Loucy (cell line): ENCODE data around the gene HOXA3.

Experiments used
- H2AFZ ChIP-seq: fragments of 200-600 bp; sonication (generic); 2 replicates; pipeline ENCODE4 v1.6.0; 2016; ENCODE audit warnings: antibody characterized with exemption, mild to moderate bottlenecking, low read length, moderate library complexity
- H3F3A ChIP-seq: fragments of 200-600 bp; 2 replicates; pipeline ENCODE4 v1.6.0; 2016; ENCODE audit warnings: antibody characterized with exemption, low read depth, mild to moderate bottlenecking
- H3K27me3 ChIP-seq: fragments of 200-600 bp; sonication (generic); 2 replicates; pipeline ENCODE4 v1.6.1; 2014; ENCODE audit warnings: low read length, mild to moderate bottlenecking; ENCODE audit not compliant: insufficient read depth, poor library complexity, severe bottlenecking
- H3K36me3 ChIP-seq: fragments of 200-600 bp; sonication (generic); 2 replicates; pipeline ENCODE4 v1.6.1; 2016; ENCODE audit warnings: low read length; ENCODE audit not compliant: insufficient read depth
- H3K4me1 ChIP-seq: fragments of 200-600 bp; sonication (generic); 2 replicates; pipeline ENCODE4 v1.5.1; 2014; ENCODE audit warnings: low read length, mild to moderate bottlenecking; ENCODE audit not compliant: insufficient read depth, poor library complexity, severe bottlenecking
- H3K4me2 ChIP-seq: fragments of 200-600 bp; sonication (generic); 2 replicates; pipeline ENCODE4 v1.6.0; 2014; ENCODE audit warnings: antibody characterized with exemption, low read length, low read depth, mild to moderate bottlenecking; ENCODE audit not compliant: poor library complexity, severe bottlenecking
- H3K4me3 ChIP-seq: fragments of 200-600 bp; sonication (generic); 2 replicates; pipeline ENCODE4 v1.5.1; 2014; ENCODE audit warnings: low read length, mild to moderate bottlenecking, mixed read lengths; ENCODE audit not compliant: poor library complexity, severe bottlenecking
- H3K79me2 ChIP-seq: fragments of 200-600 bp; sonication (generic); 2 replicates; pipeline ENCODE4 v1.6.1; 2014; ENCODE audit warnings: low read length; ENCODE audit not compliant: insufficient read depth
- H3K9ac ChIP-seq: fragments of 200-600 bp; sonication (generic); 2 replicates; pipeline ENCODE4 v1.6.0; 2014; ENCODE audit warnings: mild to moderate bottlenecking, low read depth, low read length, moderate library complexity; ENCODE audit not compliant: poor library complexity, severe bottlenecking
- H3K9me2 ChIP-seq: fragments of 200-600 bp; sonication (generic); replicated peaks from 2 replicates; pipeline ENCODE4 v1.6.1; 2016; ENCODE audit warnings: low read depth, low read length, mixed read lengths
- H3K9me3 ChIP-seq: fragments of 200-600 bp; sonication (generic); 2 replicates; pipeline ENCODE4 v1.6.1; 2014; ENCODE audit warnings: mild to moderate bottlenecking, antibody characterized with exemption, low read length, low read depth; ENCODE audit not compliant: insufficient read depth
- H4K20me1 ChIP-seq: fragments of 200-600 bp; sonication (generic); 2 replicates; pipeline ENCODE4 v1.6.0; 2014; ENCODE audit warnings: antibody characterized with exemption, low read length, mild to moderate bottlenecking; ENCODE audit not compliant: insufficient read depth, poor library complexity, severe bottlenecking
- EZH2phosphoT487 ChIP-seq: fragments of 200-600 bp; IDR thresholded peaks from 2 replicates; pipeline ENCODE4 v1.6.1; 2018; ENCODE audit warnings: antibody characterized with exemption, mild to moderate bottlenecking, moderate library complexity, borderline replicate concordance
- TF ChIP-seq, protein P1 (sequence below): fragments of 200-600 bp; sonication (generic); conservative IDR thresholded peaks from 2 replicates; pipeline ENCODE4 v1.5.1; 2014; ENCODE audit warnings: mild to moderate bottlenecking, antibody characterized with exemption, low read length

The HOXA3 gene

DNA sequence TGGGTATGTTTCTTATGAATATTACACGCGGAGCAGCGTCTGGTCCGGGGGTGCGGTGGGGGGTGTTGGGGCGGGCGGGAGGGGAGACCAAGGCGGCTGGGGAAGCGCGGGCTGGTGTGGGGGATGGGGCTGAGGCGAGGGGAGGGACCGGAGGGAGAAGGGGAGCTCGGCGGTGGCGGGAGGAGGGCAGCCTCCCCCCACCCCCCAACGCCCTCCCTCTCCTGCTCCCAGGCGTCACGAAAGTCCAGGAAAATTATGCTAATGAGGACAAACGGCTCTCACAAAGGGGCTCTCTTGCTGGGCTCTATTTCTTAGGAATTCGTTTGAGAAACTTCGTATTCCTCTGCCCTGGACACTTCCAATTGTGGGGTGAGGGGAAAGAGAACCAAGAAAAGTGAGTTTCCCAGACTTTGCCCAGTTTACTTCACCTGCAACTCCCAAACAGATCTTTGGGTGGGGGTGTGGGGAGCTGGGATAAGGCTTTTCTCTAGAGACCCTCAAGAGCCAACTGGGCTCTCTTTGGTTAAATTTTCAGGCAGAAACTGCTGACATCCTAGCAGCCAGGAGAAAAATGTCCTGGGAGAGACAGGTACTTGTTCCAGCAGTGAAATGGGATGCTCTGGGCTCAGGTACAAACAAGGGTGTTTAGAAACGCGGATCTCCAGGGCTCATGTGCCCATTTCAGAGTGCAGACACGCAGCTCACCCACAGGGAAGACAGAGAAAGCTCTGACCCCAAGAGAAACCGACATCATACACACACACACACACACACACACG, 38.2 kb downstream of the HOXA3 start:
- peaks cover 91% of the 10 kb centered on the region for H3K79me2 ChIP-seq
- H3K9ac ChIP-seq = no peak overlapping the region
- peaks cover 51% of the 10 kb centered on the region for H4K20me1 ChIP-seq
- H3K4me1 ChIP-seq = no peaks in the 10 kb centered on the region
- no peaks in the 10 kb centered on the region for H3F3A ChIP-seq
- H3K4me2 ChIP-seq = no peak overlapping the region
- no peak overlapping the region for H3K4me3 ChIP-seq
- no peaks in the 10 kb centered on the region for H3K9me3 ChIP-seq
- H3K36me3 ChIP-seq = peaks cover 91% of the 10 kb centered on the region; the same call in 1 of the 2 replicates
- H3K9me2 ChIP-seq = no peaks in the 10 kb centered on the region
- H3K27me3 ChIP-seq = no peaks in the 10 kb centered on the region
- no peak for TF ChIP-seq EZH2phosphoT487
- TF ChIP-seq, protein P1, sequence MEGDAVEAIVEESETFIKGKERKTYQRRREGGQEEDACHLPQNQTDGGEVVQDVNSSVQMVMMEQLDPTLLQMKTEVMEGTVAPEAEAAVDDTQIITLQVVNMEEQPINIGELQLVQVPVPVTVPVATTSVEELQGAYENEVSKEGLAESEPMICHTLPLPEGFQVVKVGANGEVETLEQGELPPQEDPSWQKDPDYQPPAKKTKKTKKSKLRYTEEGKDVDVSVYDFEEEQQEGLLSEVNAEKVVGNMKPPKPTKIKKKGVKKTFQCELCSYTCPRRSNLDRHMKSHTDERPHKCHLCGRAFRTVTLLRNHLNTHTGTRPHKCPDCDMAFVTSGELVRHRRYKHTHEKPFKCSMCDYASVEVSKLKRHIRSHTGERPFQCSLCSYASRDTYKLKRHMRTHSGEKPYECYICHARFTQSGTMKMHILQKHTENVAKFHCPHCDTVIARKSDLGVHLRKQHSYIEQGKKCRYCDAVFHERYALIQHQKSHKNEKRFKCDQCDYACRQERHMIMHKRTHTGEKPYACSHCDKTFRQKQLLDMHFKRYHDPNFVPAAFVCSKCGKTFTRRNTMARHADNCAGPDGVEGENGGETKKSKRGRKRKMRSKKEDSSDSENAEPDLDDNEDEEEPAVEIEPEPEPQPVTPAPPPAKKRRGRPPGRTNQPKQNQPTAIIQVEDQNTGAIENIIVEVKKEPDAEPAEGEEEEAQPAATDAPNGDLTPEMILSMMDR = no peak
- H2AFZ ChIP-seq = no peak overlapping the region

DNA sequence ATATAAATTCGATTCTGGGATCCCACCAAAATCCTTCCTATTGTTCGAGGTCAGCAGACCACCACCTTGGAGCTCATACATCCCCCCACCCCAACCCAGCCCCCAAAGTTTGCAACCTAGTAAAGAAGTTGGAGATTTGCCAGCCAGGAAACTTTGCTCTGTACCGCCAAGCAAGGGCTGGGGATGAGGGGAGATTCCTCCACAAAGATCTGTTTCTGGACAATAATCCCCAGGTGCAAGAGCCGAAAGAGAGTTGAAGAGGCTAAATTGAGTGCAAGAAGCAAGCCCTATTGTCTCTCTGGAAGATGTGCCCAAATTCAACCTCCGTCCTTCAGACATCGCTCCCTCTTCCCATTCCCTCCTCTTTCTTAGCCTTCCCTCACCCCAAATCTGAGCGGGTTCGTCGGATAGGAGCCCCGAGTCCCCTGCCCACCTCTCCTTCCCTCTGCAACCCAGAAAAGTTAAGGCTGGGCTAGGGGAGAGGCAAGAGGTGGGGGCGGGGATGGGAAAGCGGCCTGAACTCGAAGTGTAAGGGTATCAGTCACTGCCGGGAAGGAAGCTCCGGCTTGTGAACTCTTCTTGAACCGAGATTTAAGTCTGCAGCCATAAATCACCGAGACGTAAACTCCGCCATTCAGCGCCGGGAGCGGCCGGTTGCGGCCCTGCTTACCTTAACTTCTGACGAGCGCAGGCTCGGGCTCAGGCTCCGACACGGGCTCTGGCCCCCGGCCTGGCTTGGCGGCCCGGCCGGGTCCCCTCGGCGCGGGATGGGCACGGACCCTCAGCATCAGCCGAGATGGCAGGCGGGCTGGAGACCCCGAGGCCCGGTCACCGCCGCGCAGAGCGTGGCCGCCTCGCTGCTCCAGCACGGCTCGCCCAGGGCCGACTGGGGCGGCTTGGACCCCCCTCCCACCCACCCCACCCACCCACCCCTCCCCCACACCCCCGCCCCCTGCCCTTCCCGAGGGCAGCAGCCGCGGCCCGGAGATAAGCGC, 39.1 kb downstream of the HOXA3 start:
- no peaks in the 10 kb centered on the region for H3K4me1 ChIP-seq
- peaks cover 85% of the 10 kb centered on the region for H3K79me2 ChIP-seq
- no peaks in the 10 kb centered on the region for H3K9me2 ChIP-seq
- TF ChIP-seq, protein P1 = no peak
- TF ChIP-seq EZH2phosphoT487 = no peak
- H3F3A ChIP-seq = no peaks in the 10 kb centered on the region
- H3K9me3 ChIP-seq = no peaks in the 10 kb centered on the region
- H3K4me3 ChIP-seq = no peak overlapping the region
- no peaks in the 10 kb centered on the region for H3K27me3 ChIP-seq
- no peak overlapping the region for H2AFZ ChIP-seq
- H3K36me3 ChIP-seq = peaks cover 91% of the 10 kb centered on the region; the same call in 1 of the 2 replicates
- no peak overlapping the region for H3K4me2 ChIP-seq
- H3K9ac ChIP-seq = no peak overlapping the region
- H4K20me1 ChIP-seq = peaks cover 44% of the 10 kb centered on the region

DNA sequence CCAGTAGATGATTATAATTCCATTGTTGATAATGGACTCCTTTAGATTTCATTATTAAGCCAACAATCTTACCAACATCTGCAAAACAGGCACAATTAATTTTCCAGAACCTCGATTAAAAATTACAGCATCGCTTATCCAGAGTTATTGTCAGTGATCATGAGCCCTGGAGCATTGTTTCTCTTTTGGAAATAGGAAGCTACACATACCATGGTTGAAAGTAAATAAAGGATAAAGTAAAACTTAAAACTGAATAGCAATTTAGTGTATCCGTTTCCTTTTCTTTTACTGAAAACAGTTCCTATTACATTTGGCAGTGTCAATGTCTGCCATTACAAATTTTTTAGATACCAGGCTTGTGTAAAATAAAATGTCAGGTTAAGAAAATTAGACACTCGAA, 40.0 kb downstream of the HOXA3 start:
- H3K79me2 ChIP-seq = peaks cover 76% of the 10 kb centered on the region
- no peaks in the 10 kb centered on the region for H3K9me3 ChIP-seq
- H3K9me2 ChIP-seq = no peaks in the 10 kb centered on the region
- H4K20me1 ChIP-seq = peaks cover 39% of the 10 kb centered on the region
- TF ChIP-seq, protein P1 = no peak
- no peak for TF ChIP-seq EZH2phosphoT487
- no peak overlapping the region for H2AFZ ChIP-seq
- peaks cover 90% of the 10 kb centered on the region; the same call in 1 of the 2 replicates for H3K36me3 ChIP-seq
- H3K4me1 ChIP-seq = no peaks in the 10 kb centered on the region
- H3K4me2 ChIP-seq = no peak overlapping the region
- H3K27me3 ChIP-seq = no peaks in the 10 kb centered on the region
- H3K9ac ChIP-seq = no peak overlapping the region
- H3F3A ChIP-seq = no peaks in the 10 kb centered on the region
- no peak overlapping the region for H3K4me3 ChIP-seq
